ENCODE data around the gene PTPRF. TPM values are rescaled to one million over a fixed set of nuclear protein-coding genes. Genes with fewer than 3 reads are reported as not detected.

The PTPRF gene
- total and polyA plus RNA-seq, 10 donors = 2.7 to 25.0 (median 10.8) TPM

GRCh38 chr1:43597028-43597427 is 66.3 kb downstream of the PTPRF start:
- 73 to 94% (median 91%) methylated on average over 5 of the region's 5 CpGs for WGBS, 5 donors
- H3K9me3 ChIP-seq = no peaks in the 10 kb centered on the region
- no peaks in the 10 kb centered on the region for H3K4me1 ChIP-seq
- no peak overlapping the region for H3K4me3 ChIP-seq
- H3K27ac ChIP-seq = no peak overlapping the region
- peaks cover 0 to 3% (median 0%) of the 10 kb centered on the region in 6 donors for H3K36me3 ChIP-seq
- no peaks in the 10 kb centered on the region for H3K27me3 ChIP-seq (replicated peaks in 1 of 7)
- TF ChIP-seq CTCF (IDR thresholded peaks at IDR 0.05 in 8 of 11, conservative IDR thresholded peaks at IDR 0.05 in 3 of 11) = no peak
- no peak for TF ChIP-seq POLR2AphosphoS5 (IDR thresholded peaks at IDR 0.05)
- TF ChIP-seq POLR2A (IDR thresholded peaks at IDR 0.05) = no peak
- DNase-seq = no peak
- intact Hi-C loops (cut with DNase I; ENCODE audit: low total_unique reads) = no loop called here

DNA sequence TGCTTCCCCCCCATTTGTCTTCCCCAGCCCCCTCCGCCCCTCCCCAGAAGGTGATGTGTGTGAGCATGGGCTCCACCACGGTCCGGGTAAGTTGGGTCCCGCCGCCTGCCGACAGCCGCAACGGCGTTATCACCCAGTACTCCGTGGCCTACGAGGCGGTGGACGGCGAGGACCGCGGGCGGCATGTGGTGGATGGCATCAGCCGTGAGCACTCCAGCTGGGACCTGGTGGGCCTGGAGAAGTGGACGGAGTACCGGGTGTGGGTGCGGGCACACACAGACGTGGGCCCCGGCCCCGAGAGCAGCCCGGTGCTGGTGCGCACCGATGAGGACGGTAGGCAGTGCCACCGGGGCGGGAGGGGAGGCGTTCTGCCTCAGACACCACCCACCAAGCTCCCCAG is 67.0 kb downstream of the PTPRF start:
- no peaks in the 10 kb centered on the region for H3K4me1 ChIP-seq
- no peak overlapping the region for H3K27ac ChIP-seq
- intact Hi-C loops (cut with DNase I; ENCODE audit: low total_unique reads) = no loop called here
- 91 to 98% (median 96%) methylated on average over 9 to 31 of the region's 31 CpGs for WGBS, 5 donors
- no peaks in the 10 kb centered on the region for H3K27me3 ChIP-seq (replicated peaks in 1 of 7)
- TF ChIP-seq POLR2A (IDR thresholded peaks at IDR 0.05) (no peak), POLR2AphosphoS5 (IDR thresholded peaks at IDR 0.05) (no peak), CTCF (IDR thresholded peaks at IDR 0.05 in 8 of 11, conservative IDR thresholded peaks at IDR 0.05 in 3 of 11) (no peak)
- no peak for DNase-seq
- H3K36me3 ChIP-seq = peaks cover 0 to under 1% (median 0%) of the 10 kb centered on the region in 6 donors
- no peak overlapping the region for H3K4me3 ChIP-seq
- no peaks in the 10 kb centered on the region for H3K9me3 ChIP-seq

DNA sequence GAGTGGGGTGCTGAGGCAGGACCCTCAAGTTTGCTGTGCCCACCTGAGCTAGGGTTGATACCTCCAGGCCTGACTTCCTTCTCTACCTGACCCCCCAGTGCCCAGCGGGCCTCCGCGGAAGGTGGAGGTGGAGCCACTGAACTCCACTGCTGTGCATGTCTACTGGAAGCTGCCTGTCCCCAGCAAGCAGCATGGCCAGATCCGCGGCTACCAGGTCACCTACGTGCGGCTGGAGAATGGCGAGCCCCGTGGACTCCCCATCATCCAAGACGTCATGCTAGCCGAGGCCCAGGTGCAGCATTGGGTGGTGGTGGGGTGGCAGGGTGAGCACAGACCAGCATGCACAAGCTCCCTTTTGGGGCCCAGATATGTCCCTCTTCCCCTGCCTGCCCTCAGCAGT is 67.9 kb downstream of the PTPRF start:
- 77 to 99% (median 94%) methylated on average over 4 to 11 of the region's 11 CpGs for WGBS, 5 donors

More for the DNA sequence above, 67.9 kb downstream of the PTPRF start:
- Histone ChIP-seq H3K36me3 (no peaks in the 10 kb centered on the region), H3K4me3 (no peak overlapping the region), H3K9me3 (no peaks in the 10 kb centered on the region), H3K4me1 (no peaks in the 10 kb centered on the region), H3K27ac (no peak overlapping the region), H3K27me3 (replicated peaks in 1 of 7) (no peaks in the 10 kb centered on the region)
- no peak for TF ChIP-seq CTCF (IDR thresholded peaks at IDR 0.05 in 8 of 11, conservative IDR thresholded peaks at IDR 0.05 in 3 of 11)
- TF ChIP-seq POLR2A (IDR thresholded peaks at IDR 0.05) = no peak
- TF ChIP-seq POLR2AphosphoS5 (IDR thresholded peaks at IDR 0.05) = no peak
- intact Hi-C loops (cut with DNase I; ENCODE audit: low total_unique reads) = no loop called here
- DNase-seq = no peak

Data from spleen (tissue), 11 donors.